Psoas muscle (tissue), 8 donors: ENCODE measurements around the gene SH3RF3. TPM values are rescaled to one million over a fixed set of nuclear protein-coding genes. Genes with fewer than 3 reads are reported as not detected.

ENCODE experiments used
- ATAC-seq, 4 donors: fragments of 200-7000 bp; cut with Tn5 transposase; one replicate each; pipeline ENCODE4 v1.9.1; 2020; ENCODE audit warnings: moderate library complexity in 3 of 4, mild to moderate bottlenecking in 2 of 4
- DNase-seq, 2 donors: peaks; one replicate each; pipeline ENCODE4 v3.0.0-alpha.2; 2020
- H3K27ac ChIP-seq: fragments of 200-600 bp; one replicate; pipeline ENCODE4 v1.8.0; 2022
- H3K27me3 ChIP-seq, 3 donors: fragments of 200-600 bp in 1 of 3; one replicate each; pipeline versions ENCODE4 v1.6.1 to v1.8.0; 2013 to 2022; ENCODE audit warnings: low read length in 2 of 3, mild to moderate bottlenecking in 2 of 3, moderate library complexity in 1 of 3; ENCODE audit not compliant: insufficient read depth in 3 of 3
- H3K36me3 ChIP-seq, 2 donors: fragments of 200-600 bp in 1 of 2; one replicate each; pipeline versions ENCODE4 v1.6.1 to v1.8.0; 2013 to 2022; ENCODE audit warnings: low read depth in 1 of 2, mild to moderate bottlenecking in 1 of 2, moderate library complexity in 1 of 2; ENCODE audit not compliant: insufficient read depth in 1 of 2
- H3K4me1 ChIP-seq: fragments of 200-600 bp; one replicate; pipeline ENCODE4 v1.8.0; 2022
- H3K4me3 ChIP-seq: fragments of 200-600 bp; one replicate; pipeline ENCODE4 v1.8.0; 2022; ENCODE audit warnings: mild to moderate bottlenecking
- H3K9me3 ChIP-seq: fragments of 200-600 bp; one replicate; pipeline ENCODE4 v1.8.0; 2022
- CTCF ChIP-seq: fragments of 200-600 bp; IDR thresholded peaks from one replicate; pipeline ENCODE4 v1.8.0; 2022; ENCODE audit warnings: antibody characterized with exemption
- WGBS, 3 donors: extraction: QIAGEN DNeasy Blood & Tissue Kit; methylation state at CpG; one replicate each; pipeline versions ENCODE4 v1.1.6 to v1.1.7; 2013; 5-methylcytosine and 5-hydroxymethylcytosine counted together
- intact Hi-C, 2 donors: fragments of 100-400 bp; cut with DNase I; formaldehyde crosslinking; loops; one replicate each; pipeline versions ENCODE4 v1.11.0 to v1.14.2; 2022
- polyA plus RNA-seq, 3 donors: library from polyadenylated mRNA; stranded (reverse); fragments of 200-250 nt; gene quantifications; one replicate each; pipeline ENCODE4 v1.2.3, GENCODE V29; 2013
- total RNA-seq, 4 donors: library from RNA; stranded (reverse); fragmentation: NEBNext Ultra II Directional in 2 of 4; extraction: Animal tissue kit (Norgen Biotek cat#: 25700) in 2 of 4; gene quantifications; one replicate each; pipeline versions ENCODE4 v1.2.1 to v1.2.4, GENCODE V29; 2021 to 2023
- donor health status: healthy with polysubstance abuse.
- donor health status: DM: no; HTN: no; CAD: no; lungs with moderate emphysema.
- donor health status: Bipolar disorder and iron deficiency.
- donor health status: healthy.
- donor health status: DM: yes; HTN: yes; CAD: no.
- donor health status: DM: no; HTN: no; CAD: no.
- donor health status: DM: no; HTN: no; CAD: no.
- donor health status: DM: yes; HTN: yes; CAD: no.

Gene SH3RF3
- total and polyA plus RNA-seq, 7 donors, result 4.6 to 27.0 (median 9.0) TPM

- 72 to 83% (median 79%) methylated on average over 6 of the region's 6 CpGs for WGBS, 3 donors
- TF ChIP-seq CTCF, result no peak
- H3K4me1 ChIP-seq, result no peaks in the 10 kb centered on the region
- ATAC-seq (no peak), DNase-seq (no peak)
- intact Hi-C loops, result no loop called here
- H3K27me3 ChIP-seq, result peaks cover 0 to 11% (median 0%) of the 10 kb centered on the region in 3 donors
- H3K4me3 ChIP-seq, result no peak overlapping the region
- peaks cover 0 to 3% of the 10 kb centered on the region in 2 donors for H3K36me3 ChIP-seq
- no peak overlapping the region for H3K27ac ChIP-seq
- no peaks in the 10 kb centered on the region for H3K9me3 ChIP-seq
Observed at GRCh38 chr2:109542384-109542783, 413.4 kb downstream of the SH3RF3 start.

- WGBS, 3 donors, result 35 to 43% (median 42%) methylated on average over 10 of the region's 10 CpGs
- peak; percentile 92 for TF ChIP-seq CTCF
- no peak overlapping the region for H3K4me3 ChIP-seq
- H3K36me3 ChIP-seq, result peaks cover 0 to 3% of the 10 kb centered on the region in 2 donors
- H3K27me3 ChIP-seq, result peaks cover 0 to 4% (median 0%) of the 10 kb centered on the region in 3 donors
- no peaks in the 10 kb centered on the region for H3K4me1 ChIP-seq
- no peak overlapping the region for H3K27ac ChIP-seq
- H3K9me3 ChIP-seq, result no peaks in the 10 kb centered on the region
- peak; percentile 84 to 94 (median 88) for ATAC-seq
- intact Hi-C loops, result loop anchor here (1.0 to 5.0 kb wide), 4 partner anchors 171 to 190 kb away; no protein-coding TSS in a partner anchor
- peak; percentile 53 to 75 for DNase-seq
Observed at GRCh38 chr2:109545828-109546713, 417.1 kb downstream of the SH3RF3 start.

- intact Hi-C loops, result loop anchor here (2.0 to 5.0 kb wide), 2 partner anchors 170 to 188 kb away; no protein-coding TSS in a partner anchor
- 93 to 94% (median 94%) methylated on average over 2 of the region's 2 CpGs for WGBS, 3 donors
- ATAC-seq, result no peak
Observed at GRCh38 chr2:109547280-109547679, 418.3 kb downstream of the SH3RF3 start.

GRCh38 chr2:109549016-109549590, 420.1 kb downstream of the SH3RF3 start:
- no peaks in the 10 kb centered on the region for H3K4me1 ChIP-seq
- DNase-seq (no peak), ATAC-seq (no peak)
- WGBS, 3 donors, result 81 to 88% (median 83%) methylated on average over 4 of the region's 4 CpGs
- intact Hi-C loops, result loop anchor here in 1 of 2 donors (5.0 kb wide), 1 partner anchor 168 kb away; no protein-coding TSS in a partner anchor
- H3K27me3 ChIP-seq, result no peaks in the 10 kb centered on the region
- H3K36me3 ChIP-seq, result peaks cover 0 to 13% of the 10 kb centered on the region in 2 donors
- no peaks in the 10 kb centered on the region for H3K9me3 ChIP-seq
- no peak overlapping the region for H3K27ac ChIP-seq
- no peak for TF ChIP-seq CTCF
- no peak overlapping the region for H3K4me3 ChIP-seq

More at GRCh38 chr2:109547280-109547679, 418.3 kb downstream of the SH3RF3 start:
- Histone ChIP-seq H3K4me3 (no peak overlapping the region), H3K9me3 (no peaks in the 10 kb centered on the region), H3K27ac (no peak overlapping the region), H3K36me3 (peaks cover 0 to 5% of the 10 kb centered on the region in 2 donors), H3K4me1 (no peaks in the 10 kb centered on the region), H3K27me3 (no peaks in the 10 kb centered on the region)
- TF ChIP-seq CTCF, result no peak
- DNase-seq, result no peak

Other genes starting within 250 kb of the SH3RF3 start
- gene EDAR, start 140.0 kb upstream of the SH3RF3 start, total RNA-seq, result not detected
- gene EDAR, start 140.0 kb upstream of the SH3RF3 start, polyA plus RNA-seq, result under 1 TPM in 1 of 3 donors, not detected in 2; 0.01 TPM